Measurements from ENCODE around the gene ARHGEF28. TPM values are rescaled to one million over a fixed set of nuclear protein-coding genes. Genes with fewer than 3 reads are reported as not detected.

ARHGEF28 gene
- total and polyA plus RNA-seq, 2 of the 4 experiments (the other 2 are of a cell fraction): 3.6 to 16.0 TPM

DNA sequence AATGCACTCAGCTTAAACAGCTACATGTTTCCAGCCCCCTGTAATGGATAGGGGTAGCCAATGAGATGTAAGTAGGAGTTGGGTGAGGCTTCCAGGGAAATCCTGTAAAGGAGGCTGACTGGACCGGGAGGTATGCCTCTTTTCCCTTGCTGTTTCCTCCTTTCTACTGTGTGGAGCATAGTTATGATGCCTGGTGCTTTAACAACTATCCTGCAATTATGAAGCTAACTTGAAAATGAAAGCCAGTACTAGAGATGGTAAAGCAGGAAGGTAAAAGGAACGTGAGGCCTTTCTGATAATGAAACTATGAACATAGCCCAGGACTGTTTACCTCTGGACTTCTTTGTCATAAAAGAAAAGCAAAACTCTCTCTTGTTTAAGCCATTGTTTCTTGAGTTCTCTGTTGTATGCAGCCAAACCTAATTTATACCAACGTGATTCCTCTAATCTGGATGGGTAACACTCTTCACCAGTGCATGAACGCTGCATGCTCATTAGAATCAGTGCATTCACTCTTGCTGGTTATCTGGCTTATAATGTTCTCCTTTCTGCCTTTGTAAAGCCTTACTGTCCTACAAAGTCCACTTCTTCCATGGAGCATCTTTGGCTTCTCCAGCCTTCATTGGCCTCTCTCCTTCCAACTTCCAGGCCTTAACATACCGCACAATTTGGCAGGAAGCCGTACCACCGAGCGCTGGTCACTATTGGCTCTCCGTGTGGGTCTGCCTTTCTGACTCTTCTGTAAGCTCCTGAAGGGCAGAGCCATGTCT is 8.3 kb upstream of the ARHGEF28 start:
- Histone ChIP-seq H3K4me1 (ENCODE audit: control insufficient read depth, insufficient read depth, low read length) (no peaks in the 10 kb centered on the region), H4K20me1 (ENCODE audit: insufficient read depth, low read length) (no peaks in the 10 kb centered on the region), H3K9ac (ENCODE audit: low read depth, low read length) (no peak overlapping the region), H2AK5ac (ENCODE audit: low read depth, low read length) (peak overlapping the region; percentile 5; the same call in 1 of the 2 replicates), H3K9me3 (ENCODE audit: control insufficient read depth, insufficient read depth, low read length) (no peaks in the 10 kb centered on the region), H3K18ac (ENCODE audit: low read depth, low read length) (peak overlapping the region; percentile 24; the same call in 1 of the 2 replicates), H3K4me2 (ENCODE audit: low read depth, low read length) (peak overlapping the region; percentile 63; the same call in 1 of the 2 replicates), H2BK20ac (ENCODE audit: low read depth, low read length) (peak overlapping the region; percentile 57; the same call in 1 of the 2 replicates), H3K23ac (ENCODE audit: low read depth, low read length) (no peak overlapping the region; the same call in 1 of the 2 replicates), H2BK5ac (ENCODE audit: low read depth, low read length, poor library complexity, severe bottlenecking) (no peak overlapping the region), H2AK9ac (replicated peaks; ENCODE audit: low read depth, low read length, poor library complexity) (no peak overlapping the region), H3K27ac (ENCODE audit: insufficient read depth, low read length) (no peak overlapping the region), H2BK120ac (ENCODE audit: low read depth, low read length) (peak overlapping the region; percentile 1; the same call in 1 of the 2 replicates), H4K8ac (ENCODE audit: low read depth in 2 of 2, low read length in 2 of 2) (peak overlapping the region; percentile 27 to 54; a peak in 3 of 4 replicates), H2AFZ (replicated peaks; ENCODE audit: low read length, poor library complexity) (peak overlapping the region; percentile 76), H3K36me3 (ENCODE audit: control insufficient read depth, insufficient read depth, low read length) (no peaks in the 10 kb centered on the region), H4K5ac (ENCODE audit: low read depth, low read length) (peak overlapping the region; percentile 10; the same call in 1 of the 2 replicates), H3K9me1 (ENCODE audit: insufficient read depth, low read length) (0 out of 2 replicates have a peak, but pooled peaks cover 4% of the 10 kb centered on the region), H3K79me1 (ENCODE audit: low read depth in 1 of 2, low read length in 2 of 2) (no peaks in the 10 kb centered on the region), H3K14ac (replicated peaks; ENCODE audit: low read depth, low read length) (peak overlapping the region; percentile 62), H3K4me3 (ENCODE audit: insufficient read depth, low read depth, low read length) (no peak overlapping the region), H3K56ac (ENCODE audit: extremely low read depth, insufficient read depth, low read length) (no peak overlapping the region), H3K27me3 (ENCODE audit: control insufficient read depth, insufficient read depth, low read length) (no peaks in the 10 kb centered on the region), H4K91ac (ENCODE audit: insufficient read depth, low read depth, low read length) (no peak overlapping the region; the same call in 1 of the 2 replicates), H2BK15ac (ENCODE audit: low read depth, low read length) (0 out of 3 replicates have a peak overlapping the region, but pooled peaks have one; percentile 13), H3K4ac (ENCODE audit: low read depth, low read length) (peak overlapping the region; percentile 5; the same call in 1 of the 2 replicates)
- no peak for TF ChIP-seq FOS (IDR thresholded peaks at IDR 0.05; ENCODE audit: low read depth, low read length)
- TF ChIP-seq RFX5 (IDR thresholded peaks at IDR 0.05; ENCODE audit: low read depth, low read length): no peak
- no peak for TF ChIP-seq NFE2L2 (IDR thresholded peaks at IDR 0.05; ENCODE audit: low read depth, low read length)
- no peak for TF ChIP-seq SMC3 (IDR thresholded peaks at IDR 0.05; ENCODE audit: low read depth, low read length)
- TF ChIP-seq ELK1 (IDR thresholded peaks at IDR 0.05; ENCODE audit: borderline replicate concordance, low read depth, low read length): no peak
- TF ChIP-seq MAFK (IDR thresholded peaks at IDR 0.05; ENCODE audit: low read depth, low read length): no peak
- TF ChIP-seq CHD1 (IDR thresholded peaks at IDR 0.05; ENCODE audit: low read depth, low read length): no peak
- DNase-seq: peak; percentile 67
- ChIA-PET CTCF (no interaction called here), POLR2A (ENCODE audit: unreplicated experiment) (no interaction called here)
- intact Hi-C loops (cut with micrococcal nuclease): no loop called here
- WGBS, 2 experiments (ENCODE audit: extremely low coverage in 2 of 2, insufficient read length in 1 of 2): 71% methylated on average over 4 of the region's 9 CpGs; no CpG with 5 or more reads in 1 of the 2 experiments
- in situ Hi-C loops (cut with MboI; ENCODE audit: low sequenced_read_pairs): no loop called here
- BruUV-seq (replicated peaks): no TSS peak
- dilution Hi-C loops (cut with HindIII; ENCODE audit: low sequenced_read_pairs, unreplicated experiment): no loop called here
- ATAC-seq (ENCODE audit: low read depth): peak; percentile 98
